Measurements from ENCODE around the gene ALPL. TPM values are rescaled to one million over a fixed set of nuclear protein-coding genes. Genes with fewer than 3 reads are reported as not detected.

ALPL gene
- total RNA-seq, 2 experiments from 2014 or later: not detected

GRCh38 chr1:21534674-21535378, 25.6 kb downstream of the ALPL start:
- peak; percentile 42 for DNase-seq
- POLR2A ChIA-PET: no interaction called here
- Mint-ChIP-seq H3K27me3 (peaks cover 21% of the 10 kb centered on the region), H3K27ac (no peak overlapping the region), H3K9me3 (no peaks in the 10 kb centered on the region), H3K4me1 (ENCODE audit: low read depth) (no peaks in the 10 kb centered on the region), H3K4me3 (no peak overlapping the region), H3K36me3 (ENCODE audit: low read depth) (no peaks in the 10 kb centered on the region)
- peak; percentile 61 for ATAC-seq
- intact Hi-C loops (cut with micrococcal nuclease): no loop called here
- no peak for TF ChIP-seq CTCF (IDR thresholded peaks at IDR 0.05)
- CTCF ChIA-PET: interaction anchor here (1.0 to 1.4 kb wide), 3 partner anchors 24 to 316 kb away, joined by 3 to 4 read pairs (median 4); no protein-coding TSS in a partner anchor

- DNase-seq (no peak), ATAC-seq (no peak)
- CTCF ChIA-PET: interaction anchor here (0.9 to 1.4 kb wide), 5 partner anchors 25 to 318 kb away, joined by 3 to 4 read pairs (median 3); partner anchors contain the start of gene ALPL
- no peak overlapping the region for H3K27ac Mint-ChIP-seq
- no peak overlapping the region for H3K4me3 Mint-ChIP-seq
- intact Hi-C loops (cut with micrococcal nuclease): no loop called here
- H3K27me3 Mint-ChIP-seq: peaks cover 24% of the 10 kb centered on the region
- no peak for TF ChIP-seq CTCF (IDR thresholded peaks at IDR 0.05)
- H3K4me1 Mint-ChIP-seq (ENCODE audit: low read depth): no peaks in the 10 kb centered on the region
- POLR2A ChIA-PET: no interaction called here
- no peaks in the 10 kb centered on the region for H3K36me3 Mint-ChIP-seq (ENCODE audit: low read depth)
- no peaks in the 10 kb centered on the region for H3K9me3 Mint-ChIP-seq
These were observed 27.0 kb downstream of the ALPL start for GRCh38 chr1:21536218-21536617.

GRCh38 chr1:21537511-21537931, 28.3 kb downstream of the ALPL start:
- CTCF ChIA-PET: interaction anchor here (0.8 to 1.2 kb wide), 2 partner anchors 16 to 20 kb away, joined by 3 read pairs; no protein-coding TSS in a partner anchor
- Mint-ChIP-seq H3K4me1 (ENCODE audit: low read depth) (no peaks in the 10 kb centered on the region), H3K4me3 (no peak overlapping the region), H3K36me3 (ENCODE audit: low read depth) (no peaks in the 10 kb centered on the region), H3K27ac (no peak overlapping the region), H3K9me3 (no peaks in the 10 kb centered on the region), H3K27me3 (peaks cover 20% of the 10 kb centered on the region)
- no peak for ATAC-seq
- DNase-seq: no peak
- TF ChIP-seq CTCF (IDR thresholded peaks at IDR 0.05): no peak
- POLR2A ChIA-PET: no interaction called here
- intact Hi-C loops (cut with micrococcal nuclease): no loop called here

- TF ChIP-seq CTCF (IDR thresholded peaks at IDR 0.05): no peak
- H3K4me1 Mint-ChIP-seq (ENCODE audit: low read depth): no peaks in the 10 kb centered on the region
- no peak for DNase-seq
- H3K4me3 Mint-ChIP-seq: no peak overlapping the region
- no peaks in the 10 kb centered on the region for H3K36me3 Mint-ChIP-seq (ENCODE audit: low read depth)
- ChIA-PET CTCF (interaction anchor here (1.2 kb wide), 1 partner anchor 17 kb away, joined by 3 read pairs; no protein-coding TSS in a partner anchor), POLR2A (interaction anchor here (1.5 kb wide), 1 partner anchor 25 kb away, joined by 3 read pairs; no protein-coding TSS in a partner anchor)
- intact Hi-C loops (cut with micrococcal nuclease): no loop called here
- ATAC-seq: no peak
- peaks cover 20% of the 10 kb centered on the region for H3K27me3 Mint-ChIP-seq
- no peak overlapping the region for H3K27ac Mint-ChIP-seq
- no peaks in the 10 kb centered on the region for H3K9me3 Mint-ChIP-seq
These were observed 28.9 kb downstream of the ALPL start for GRCh38 chr1:21537932-21538630.

- TF ChIP-seq CTCF (IDR thresholded peaks at IDR 0.05): no peak
- ATAC-seq: peak; percentile 58
- POLR2A ChIA-PET: no interaction called here
- Mint-ChIP-seq H3K9me3 (no peaks in the 10 kb centered on the region), H3K4me3 (no peak overlapping the region), H3K27me3 (peaks cover 20% of the 10 kb centered on the region), H3K4me1 (ENCODE audit: low read depth) (no peaks in the 10 kb centered on the region), H3K27ac (no peak overlapping the region), H3K36me3 (ENCODE audit: low read depth) (no peaks in the 10 kb centered on the region)
- peak; percentile 24 for DNase-seq
- intact Hi-C loops (cut with micrococcal nuclease): no loop called here
- CTCF ChIA-PET: no interaction called here
These were observed 30.7 kb downstream of the ALPL start for GRCh38 chr1:21539933-21540332.
